HepG2 (cell line): ENCODE measurements around the gene AGXT. TPM values are rescaled to one million over a fixed set of nuclear protein-coding genes. Genes with fewer than 3 reads are reported as not detected.
A peak's percentile ranks its signal among the peaks of the same experiment; 100 is the strongest.

Experiments
- DZIP1 ChIP-seq: sonication (generic); formaldehyde crosslinking; IDR thresholded peaks from 2 replicates; pipeline ENCODE4 v1.5.0; 2020; ENCODE audit warnings: mild to moderate bottlenecking, missing genetic modification reagents
- FOXA3 ChIP-seq: IDR thresholded peaks from 2 replicates; pipeline ENCODE4 v1.6.1; 2016; ENCODE audit warnings: missing genetic modification reagents, missing compliant biosample characterization
- GPBP1L1 ChIP-seq: sonication (generic); formaldehyde crosslinking; IDR thresholded peaks from 2 replicates; pipeline ENCODE4 v1.5.0; 2020; ENCODE audit warnings: mild to moderate bottlenecking, missing genetic modification reagents
- HNF4G ChIP-seq, 2 experiments: sonication (generic) in 1 of 2; formaldehyde crosslinking in 1 of 2; IDR thresholded peaks; 2 replicates each; pipeline versions ENCODE4 v1.4.0 to v1.6.1; 2011 to 2020; ENCODE audit warnings: borderline replicate concordance in 2 of 2, low read depth in 2 of 2, mild to moderate bottlenecking in 2 of 2, low read length in 1 of 2, missing genetic modification reagents in 1 of 2, moderate library complexity in 1 of 2
- JARID2 ChIP-seq: sonication (generic); formaldehyde crosslinking; IDR thresholded peaks from 2 replicates; pipeline ENCODE4 v1.8.1; 2023; ENCODE audit warnings: missing genetic modification reagents, inconsistent platforms; ENCODE audit not compliant: insufficient replicate concordance
- NR2F2 ChIP-seq: IDR thresholded peaks from 2 replicates; pipeline ENCODE4 v1.6.1; 2012; ENCODE audit warnings: low read depth, inconsistent platforms, borderline replicate concordance
- SAFB2 ChIP-seq: sonication (generic); formaldehyde crosslinking; IDR thresholded peaks from 2 replicates; pipeline ENCODE4 v1.5.1; 2020; ENCODE audit warnings: missing genetic modification reagents, low read depth, mild to moderate bottlenecking, borderline replicate concordance
- SKIL ChIP-seq: sonication (generic); formaldehyde crosslinking; IDR thresholded peaks from 2 replicates; pipeline ENCODE4 v1.8.0; 2022; ENCODE audit warnings: missing genetic modification reagents, mild to moderate bottlenecking, moderate library complexity, borderline replicate concordance
- THAP8 ChIP-seq: sonication (generic); formaldehyde crosslinking; IDR thresholded peaks from 2 replicates; pipeline ENCODE4 v1.5.1; 2020; ENCODE audit warnings: missing genetic modification reagents, mild to moderate bottlenecking, borderline replicate concordance
- XRCC5 ChIP-seq: fragments of 200-400 bp; formaldehyde crosslinking; optimal IDR thresholded peaks from 2 replicates; pipeline ENCODE3; 2017; ENCODE audit warnings: mild to moderate bottlenecking, low read length
- ZNF230 ChIP-seq: sonication (generic); formaldehyde crosslinking; IDR thresholded peaks from 2 replicates; pipeline ENCODE4 v1.4.0; 2020; ENCODE audit warnings: mild to moderate bottlenecking, missing genetic modification reagents
- ZNF337 ChIP-seq: sonication (generic); formaldehyde crosslinking; IDR thresholded peaks from 2 replicates; pipeline ENCODE4 v1.5.1; 2020; ENCODE audit warnings: missing genetic modification reagents, low read depth, mild to moderate bottlenecking, borderline replicate concordance
- ZNF788 ChIP-seq: sonication (generic); formaldehyde crosslinking; IDR thresholded peaks from 2 replicates; pipeline ENCODE4 v1.5.0; 2020; ENCODE audit warnings: mild to moderate bottlenecking, missing genetic modification reagents, borderline replicate concordance
- ZSCAN21 ChIP-seq: sonication (generic); formaldehyde crosslinking; IDR thresholded peaks from 2 replicates; pipeline ENCODE4 v1.8.0; 2022; ENCODE audit warnings: mild to moderate bottlenecking, missing genetic modification reagents, moderate library complexity, borderline replicate concordance
- polyA plus RNA-seq, 8 experiments: library from polyadenylated mRNA; depleted of rRNA in 3 of 8; stranded (reverse) in 7 of 8; unstranded in 1 of 8; fragments of >200 nt; fragmentation: Illumina TruSeq in 4 of 8; extraction: Trizol in 4 of 8; gene quantifications; 2 replicates each; pipeline versions ENCODE4 v1.2.1 to v1.2.3, GENCODE V29; 2011 to 2016; ENCODE audit warnings: low read depth in 4 of 8, missing spikeins in 1 of 8, mixed read lengths in 1 of 8; ENCODE audit not compliant: insufficient read depth in 1 of 8
- total RNA-seq, 5 experiments: library from RNA; depleted of rRNA; stranded (reverse); fragments of >200 nt; fragmentation: Illumina TruSeq; extraction: Trizol; gene quantifications; 2 replicates each; pipeline ENCODE4 v1.2.3, GENCODE V29; 2016; ENCODE audit warnings: low read depth in 1 of 5
- TF ChIP-seq, protein P1 (sequence below): sonication (generic); formaldehyde crosslinking; IDR thresholded peaks from 2 replicates; pipeline ENCODE4 v1.4.0; 2020; ENCODE audit warnings: missing genetic modification reagents, borderline replicate concordance

The AGXT gene
- total and polyA plus RNA-seq, 2 of the 13 experiments (the other 11 are each of a cell fraction or from before 2014, with no cell fraction given) = 41.9 to 96.1 TPM

- TF ChIP-seq XRCC5 = peak; percentile 92
- TF ChIP-seq JARID2 (CRISPR knock-in tag) = peak; percentile 21
- no peak for TF ChIP-seq ZNF337 (CRISPR knock-in tag)
- TF ChIP-seq DZIP1 (CRISPR knock-in tag) = no peak
- peak; percentile 7; the same call in 1 of the 2 replicates for TF ChIP-seq ZNF230 (CRISPR knock-in tag)
- TF ChIP-seq NR2F2 = peak; percentile 75; the same call in 1 of the 2 replicates
- peak; percentile 70 for TF ChIP-seq FOXA3
- peak; percentile 49; the same call in 1 of the 2 replicates for TF ChIP-seq HNF4G (IDR thresholded peaks at IDR 0.05; ENCODE audit: borderline replicate concordance, low read depth, low read length)
- TF ChIP-seq HNF4G (CRISPR knock-in tag; IDR thresholded peaks at IDR 0.05; ENCODE audit: borderline replicate concordance, low read depth) = peak; percentile 64; the same call in 1 of the 2 replicates
- TF ChIP-seq, protein P1, sequence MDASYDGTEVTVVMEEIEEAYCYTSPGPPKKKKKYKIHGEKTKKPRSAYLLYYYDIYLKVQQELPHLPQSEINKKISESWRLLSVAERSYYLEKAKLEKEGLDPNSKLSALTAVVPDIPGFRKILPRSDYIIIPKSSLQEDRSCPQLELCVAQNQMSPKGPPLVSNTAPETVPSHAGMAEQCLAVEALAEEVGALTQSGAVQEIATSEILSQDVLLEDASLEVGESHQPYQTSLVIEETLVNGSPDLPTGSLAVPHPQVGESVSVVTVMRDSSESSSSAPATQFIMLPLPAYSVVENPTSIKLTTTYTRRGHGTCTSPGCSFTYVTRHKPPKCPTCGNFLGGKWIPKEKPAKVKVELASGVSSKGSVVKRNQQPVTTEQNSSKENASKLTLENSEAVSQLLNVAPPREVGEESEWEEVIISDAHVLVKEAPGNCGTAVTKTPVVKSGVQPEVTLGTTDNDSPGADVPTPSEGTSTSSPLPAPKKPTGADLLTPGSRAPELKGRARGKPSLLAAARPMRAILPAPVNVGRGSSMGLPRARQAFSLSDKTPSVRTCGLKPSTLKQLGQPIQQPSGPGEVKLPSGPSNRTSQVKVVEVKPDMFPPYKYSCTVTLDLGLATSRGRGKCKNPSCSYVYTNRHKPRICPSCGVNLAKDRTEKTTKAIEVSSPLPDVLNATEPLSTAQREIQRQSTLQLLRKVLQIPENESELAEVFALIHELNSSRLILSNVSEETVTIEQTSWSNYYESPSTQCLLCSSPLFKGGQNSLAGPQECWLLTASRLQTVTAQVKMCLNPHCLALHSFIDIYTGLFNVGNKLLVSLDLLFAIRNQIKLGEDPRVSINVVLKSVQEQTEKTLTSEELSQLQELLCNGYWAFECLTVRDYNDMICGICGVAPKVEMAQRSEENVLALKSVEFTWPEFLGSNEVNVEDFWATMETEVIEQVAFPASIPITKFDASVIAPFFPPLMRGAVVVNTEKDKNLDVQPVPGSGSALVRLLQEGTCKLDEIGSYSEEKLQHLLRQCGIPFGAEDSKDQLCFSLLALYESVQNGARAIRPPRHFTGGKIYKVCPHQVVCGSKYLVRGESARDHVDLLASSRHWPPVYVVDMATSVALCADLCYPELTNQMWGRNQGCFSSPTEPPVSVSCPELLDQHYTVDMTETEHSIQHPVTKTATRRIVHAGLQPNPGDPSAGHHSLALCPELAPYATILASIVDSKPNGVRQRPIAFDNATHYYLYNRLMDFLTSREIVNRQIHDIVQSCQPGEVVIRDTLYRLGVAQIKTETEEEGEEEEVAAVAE (CRISPR knock-in tag) = no peak
- TF ChIP-seq ZNF788 (CRISPR knock-in tag) = peak; percentile 82
- TF ChIP-seq THAP8 (CRISPR knock-in tag) = no peak; the same call in 1 of the 2 replicates
- TF ChIP-seq SKIL (CRISPR knock-in tag) = 0 out of 2 replicates have a peak, but pooled peaks have one; percentile 29
- TF ChIP-seq GPBP1L1 (CRISPR knock-in tag) = no peak
- TF ChIP-seq SAFB2 = no peak
- TF ChIP-seq ZSCAN21 (CRISPR knock-in tag) = peak; percentile 83; the same call in 1 of the 2 replicates
Measured at GRCh38 chr2:240856151-240856980, 12.3 kb upstream of the AGXT start (continued).
